Right hindlimb (tissue), 1 donor: ENCODE measurements around the gene AKAP12.
"Not testable (repeated sequence)": the region's sequence is repeated elsewhere in the genome, so short reads cannot be mapped to it uniquely, and the experiment has no call there.

Experiments
- DNase-seq: peaks from one replicate; pipeline ENCODE4 v3.0.0-alpha.2; 2018

The AKAP12 gene

DNA sequence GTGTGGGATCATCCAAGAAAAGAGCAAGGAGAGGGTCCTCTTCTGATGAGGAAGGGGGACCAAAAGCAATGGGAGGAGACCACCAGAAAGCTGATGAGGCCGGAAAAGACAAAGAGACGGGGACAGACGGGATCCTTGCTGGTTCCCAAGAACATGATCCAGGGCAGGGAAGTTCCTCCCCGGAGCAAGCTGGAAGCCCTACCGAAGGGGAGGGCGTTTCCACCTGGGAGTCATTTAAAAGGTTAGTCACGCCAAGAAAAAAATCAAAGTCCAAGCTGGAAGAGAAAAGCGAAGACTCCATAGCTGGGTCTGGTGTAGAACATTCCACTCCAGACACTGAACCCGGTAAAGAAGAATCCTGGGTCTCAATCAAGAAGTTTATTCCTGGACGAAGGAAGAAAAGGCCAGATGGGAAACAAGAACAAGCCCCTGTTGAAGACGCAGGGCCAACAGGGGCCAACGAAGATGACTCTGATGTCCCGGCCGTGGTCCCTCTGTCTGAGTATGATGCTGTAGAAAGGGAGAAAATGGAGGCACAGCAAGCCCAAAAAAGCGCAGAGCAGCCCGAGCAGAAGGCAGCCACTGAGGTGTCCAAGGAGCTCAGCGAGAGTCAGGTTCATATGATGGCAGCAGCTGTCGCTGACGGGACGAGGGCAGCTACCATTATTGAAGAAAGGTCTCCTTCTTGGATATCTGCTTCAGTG lies 110.8 kb downstream of the AKAP12 start:
- no peak for DNase-seq

DNA sequence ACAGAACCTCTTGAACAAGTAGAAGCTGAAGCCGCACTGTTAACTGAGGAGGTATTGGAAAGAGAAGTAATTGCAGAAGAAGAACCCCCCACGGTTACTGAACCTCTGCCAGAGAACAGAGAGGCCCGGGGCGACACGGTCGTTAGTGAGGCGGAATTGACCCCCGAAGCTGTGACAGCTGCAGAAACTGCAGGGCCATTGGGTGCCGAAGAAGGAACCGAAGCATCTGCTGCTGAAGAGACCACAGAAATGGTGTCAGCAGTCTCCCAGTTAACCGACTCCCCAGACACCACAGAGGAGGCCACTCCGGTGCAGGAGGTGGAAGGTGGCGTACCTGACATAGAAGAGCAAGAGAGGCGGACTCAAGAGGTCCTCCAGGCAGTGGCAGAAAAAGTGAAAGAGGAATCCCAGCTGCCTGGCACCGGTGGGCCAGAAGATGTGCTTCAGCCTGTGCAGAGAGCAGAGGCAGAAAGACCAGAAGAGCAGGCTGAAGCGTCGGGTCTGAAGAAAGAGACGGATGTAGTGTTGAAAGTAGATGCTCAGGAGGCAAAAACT lies 111.5 kb downstream of the AKAP12 start:
- no peak for DNase-seq

DNA sequence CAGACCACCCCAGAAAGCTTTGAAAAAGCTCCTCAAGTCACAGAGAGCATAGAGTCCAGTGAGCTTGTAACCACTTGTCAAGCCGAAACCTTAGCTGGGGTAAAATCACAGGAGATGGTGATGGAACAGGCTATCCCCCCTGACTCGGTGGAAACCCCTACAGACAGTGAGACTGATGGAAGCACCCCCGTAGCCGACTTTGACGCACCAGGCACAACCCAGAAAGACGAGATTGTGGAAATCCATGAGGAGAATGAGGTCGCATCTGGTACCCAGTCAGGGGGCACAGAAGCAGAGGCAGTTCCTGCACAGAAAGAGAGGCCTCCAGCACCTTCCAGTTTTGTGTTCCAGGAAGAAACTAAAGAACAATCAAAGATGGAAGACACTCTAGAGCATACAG lies 112.0 kb downstream of the AKAP12 start:
- DNase-seq = no peak

DNA sequence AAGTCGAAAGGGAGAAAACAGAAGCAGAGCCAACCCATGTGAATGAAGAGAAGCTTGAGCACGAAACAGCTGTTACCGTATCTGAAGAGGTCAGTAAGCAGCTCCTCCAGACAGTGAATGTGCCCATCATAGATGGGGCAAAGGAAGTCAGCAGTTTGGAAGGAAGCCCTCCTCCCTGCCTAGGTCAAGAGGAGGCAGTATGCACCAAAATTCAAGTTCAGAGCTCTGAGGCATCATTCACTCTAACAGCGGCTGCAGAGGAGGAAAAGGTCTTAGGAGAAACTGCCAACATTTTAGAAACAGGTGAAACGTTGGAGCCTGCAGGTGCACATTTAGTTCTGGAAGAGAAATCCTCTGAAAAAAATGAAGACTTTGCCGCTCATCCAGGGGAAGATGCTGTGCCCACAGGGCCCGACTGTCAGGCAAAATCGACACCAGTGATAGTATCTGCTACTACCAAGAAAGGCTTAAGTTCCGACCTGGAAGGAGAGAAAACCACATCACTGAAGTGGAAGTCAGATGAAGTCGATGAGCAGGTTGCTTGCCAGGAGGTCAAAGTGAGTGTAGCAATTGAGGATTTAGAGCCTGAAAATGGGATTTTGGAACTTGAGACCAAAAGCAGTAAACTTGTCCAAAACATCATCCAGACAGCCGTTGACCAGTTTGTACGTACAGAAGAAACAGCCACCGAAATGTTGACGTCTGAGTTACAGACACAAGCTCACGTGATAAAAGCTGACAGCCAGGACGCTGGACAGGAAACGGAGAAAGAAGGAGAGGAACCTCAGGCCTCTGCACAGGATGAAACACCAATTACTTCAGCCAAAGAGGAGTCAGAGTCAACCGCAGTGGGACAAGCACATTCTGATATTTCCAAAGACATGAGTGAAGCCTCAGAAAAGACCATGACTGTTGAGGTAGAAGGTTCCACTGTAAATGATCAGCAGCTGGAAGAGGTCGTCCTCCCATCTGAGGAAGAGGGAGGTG lies 112.9 kb downstream of the AKAP12 start:
- DNase-seq = no peak

DNA sequence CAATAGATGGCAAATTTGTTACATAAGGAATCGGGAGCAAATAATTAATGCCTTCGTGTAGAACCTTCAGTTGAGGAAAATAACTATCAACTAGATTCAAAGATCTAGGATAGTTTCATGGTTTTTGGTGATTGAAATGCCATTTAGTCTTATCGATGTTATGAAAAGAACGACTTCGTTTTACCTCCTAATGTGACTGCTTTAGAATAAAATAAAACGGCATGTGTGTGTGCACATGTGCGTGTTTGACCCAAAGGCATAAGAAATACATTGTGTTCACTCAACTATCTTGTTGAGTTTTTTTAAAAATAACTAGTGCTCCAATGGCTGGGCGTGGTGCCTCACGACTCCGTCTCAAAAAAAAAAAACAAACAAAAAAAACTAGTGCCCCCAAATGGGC lies 114.0 kb downstream of the AKAP12 start:
- DNase-seq = no peak

- not testable (repeated sequence) for DNase-seq
These were observed 117.2 kb downstream of the AKAP12 start for GRCh38 chr6:151356983-151357382.

- no peak for DNase-seq
These were observed 118.1 kb downstream of the AKAP12 start for GRCh38 chr6:151357758-151358436.

DNA sequence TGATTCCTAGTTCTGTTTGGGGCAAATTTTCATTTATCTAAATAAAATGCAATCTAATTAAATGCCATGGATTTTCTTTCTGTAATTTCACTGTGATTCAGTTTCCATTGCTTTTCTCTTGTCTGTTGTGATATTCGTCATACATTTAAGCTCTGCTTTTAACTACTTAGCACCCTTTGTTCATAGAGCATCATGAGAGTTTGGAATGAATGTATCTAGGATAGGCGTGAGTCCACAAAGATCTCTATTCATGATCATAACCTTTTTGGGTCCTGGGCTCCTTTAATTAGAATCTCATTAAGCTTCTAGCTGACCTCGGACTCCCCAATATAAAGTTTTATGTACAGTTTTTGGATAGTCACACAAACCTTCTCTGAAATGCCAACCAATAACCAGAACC lies 118.7 kb downstream of the AKAP12 start:
- no peak for DNase-seq

- DNase-seq = no peak
These were observed 119.7 kb downstream of the AKAP12 start for GRCh38 chr6:151359486-151359885.

- no peak for DNase-seq
These were observed 125.5 kb downstream of the AKAP12 start for GRCh38 chr6:151365233-151365632.

DNA sequence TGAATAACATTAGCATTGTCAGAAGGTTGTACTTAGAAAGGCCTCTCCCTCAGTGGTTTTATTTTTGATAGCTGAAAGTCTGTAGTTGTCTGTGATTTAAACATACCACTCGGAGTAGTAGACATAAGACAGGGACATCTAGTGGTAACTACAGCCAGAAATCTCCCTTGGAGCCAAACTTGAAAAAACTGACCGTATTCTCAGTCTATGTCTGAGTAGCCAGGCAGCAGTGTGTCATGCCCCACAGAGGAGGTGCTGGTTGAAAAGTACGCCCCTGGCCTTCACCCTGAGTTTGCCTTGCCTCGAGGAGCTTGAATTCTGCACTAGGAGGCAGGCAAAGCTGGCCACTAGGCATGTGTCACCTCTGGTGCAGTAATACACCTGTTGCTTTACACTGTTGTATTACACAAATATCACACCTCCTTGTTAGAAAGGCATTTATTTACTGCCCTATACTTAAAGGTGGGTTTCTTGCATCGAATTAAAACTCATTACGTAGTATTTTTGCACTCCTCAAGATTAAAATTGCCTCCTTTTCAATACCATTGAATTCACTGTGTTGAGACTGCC lies 130.8 kb downstream of the AKAP12 start:
- no peak for DNase-seq

GRCh38 chr6:151372164-151372563 lies 132.4 kb downstream of the AKAP12 start:
- no peak for DNase-seq

GRCh38 chr6:151374036-151374683 lies 134.4 kb downstream of the AKAP12 start:
- DNase-seq = no peak

- DNase-seq = no peak
These were observed 136.1 kb downstream of the AKAP12 start for GRCh38 chr6:151375833-151376232.

DNA sequence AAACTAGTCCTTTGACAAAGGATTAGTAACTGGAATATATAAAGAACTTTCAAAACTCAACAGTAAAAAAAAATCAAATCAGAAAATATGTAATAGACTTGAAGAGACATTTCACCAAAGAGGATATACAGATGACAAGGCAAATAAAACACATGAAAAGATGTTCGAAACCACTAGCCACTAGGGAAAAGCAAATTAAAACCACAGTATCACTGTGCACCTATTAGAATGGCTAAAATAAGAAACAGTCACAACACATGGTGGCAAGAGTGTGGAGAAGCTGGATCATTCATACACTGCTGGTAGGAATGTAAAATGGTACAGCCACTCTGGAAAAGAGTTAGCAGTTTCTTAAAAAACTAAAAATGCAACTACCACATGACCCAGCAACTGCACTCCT lies 136.7 kb downstream of the AKAP12 start:
- DNase-seq = no peak

- no peak for DNase-seq
These were observed 137.3 kb downstream of the AKAP12 start for GRCh38 chr6:151377095-151377494.

DNA sequence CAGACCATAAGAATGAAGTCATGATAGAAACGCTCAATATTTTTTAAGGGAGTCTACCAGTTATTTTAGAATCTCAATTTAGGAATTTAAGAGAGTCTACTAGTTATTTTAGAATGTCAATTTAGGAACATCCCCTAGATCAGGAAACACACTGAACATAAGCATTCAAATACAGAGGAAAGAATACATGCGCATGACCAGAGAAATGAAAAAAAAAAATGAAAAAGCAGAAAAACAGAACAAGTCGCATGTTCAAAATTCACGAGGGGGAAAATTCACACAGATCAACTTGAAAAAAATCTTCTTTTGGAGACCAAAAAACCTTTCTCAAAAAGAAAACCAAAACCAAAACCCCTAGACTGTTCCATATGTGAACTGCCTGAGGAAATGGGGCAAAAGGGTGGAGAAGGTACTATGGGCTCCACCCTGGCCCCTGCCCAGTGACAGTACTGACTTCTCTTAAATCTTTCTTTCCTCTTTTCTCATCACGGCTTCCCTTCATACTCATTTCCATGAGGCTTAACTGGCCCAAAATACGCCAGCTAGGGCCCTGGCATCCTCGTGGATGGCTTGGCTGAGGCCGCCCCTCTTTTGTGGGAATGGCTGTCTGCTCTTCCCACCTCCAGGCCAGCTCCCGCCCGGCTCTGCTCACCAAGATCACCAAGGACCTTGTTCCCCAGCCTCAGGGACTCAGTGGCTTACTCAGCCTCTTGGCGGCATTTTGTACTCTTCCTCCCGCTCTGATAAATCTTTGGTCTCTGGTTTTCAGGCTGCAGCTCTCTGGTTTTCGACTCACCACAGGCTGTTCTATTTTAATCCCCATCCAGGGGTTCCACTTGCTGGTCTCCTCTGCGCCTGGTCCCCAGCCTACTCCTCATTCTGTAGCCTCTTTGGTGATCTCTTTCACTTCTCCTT lies 140.4 kb downstream of the AKAP12 start:
- no peak for DNase-seq

DNA sequence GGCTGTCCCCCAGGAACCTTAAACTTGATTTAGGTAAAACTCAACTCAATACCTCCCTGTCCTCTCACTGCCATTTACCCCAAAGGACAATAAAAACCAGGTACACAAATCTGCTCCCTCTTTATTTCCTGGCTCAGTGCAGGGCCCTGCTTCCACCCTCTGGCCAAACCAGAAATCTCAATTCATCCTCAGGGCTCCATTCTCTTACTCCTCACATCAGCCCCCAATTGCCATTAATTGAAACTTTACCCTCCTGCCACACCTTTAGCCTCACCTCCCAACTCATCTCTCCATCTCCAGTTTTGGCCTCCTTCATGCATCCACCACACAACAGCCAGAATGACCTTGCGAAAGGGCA lies 141.1 kb downstream of the AKAP12 start:
- no peak for DNase-seq

- no peak for DNase-seq
These were observed 142.0 kb downstream of the AKAP12 start for GRCh38 chr6:151381722-151382121.

- not testable (repeated sequence) for DNase-seq
These were observed 142.9 kb downstream of the AKAP12 start for GRCh38 chr6:151382631-151383030.

DNA sequence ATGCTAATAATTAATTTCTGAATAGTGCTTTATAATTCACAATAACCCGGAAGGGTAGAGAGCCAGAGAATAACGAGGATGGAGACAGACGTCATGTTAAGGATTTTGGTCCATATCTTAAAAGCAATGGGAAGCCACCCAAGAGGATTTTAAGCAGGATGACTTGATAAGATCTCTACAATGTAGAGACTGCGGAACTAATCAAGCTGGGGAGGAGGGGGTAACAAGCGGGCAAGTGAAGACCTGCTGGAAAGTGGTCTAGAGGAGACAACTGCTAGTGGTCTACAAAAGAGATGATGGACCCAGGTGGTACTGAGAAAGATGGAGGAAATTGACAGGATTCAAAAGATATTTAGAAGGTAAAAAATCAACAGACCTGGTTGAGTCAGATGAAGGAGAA lies 144.4 kb downstream of the AKAP12 start:
- DNase-seq = no peak
